ENCODE results near the gene DDX41.

DNA sequence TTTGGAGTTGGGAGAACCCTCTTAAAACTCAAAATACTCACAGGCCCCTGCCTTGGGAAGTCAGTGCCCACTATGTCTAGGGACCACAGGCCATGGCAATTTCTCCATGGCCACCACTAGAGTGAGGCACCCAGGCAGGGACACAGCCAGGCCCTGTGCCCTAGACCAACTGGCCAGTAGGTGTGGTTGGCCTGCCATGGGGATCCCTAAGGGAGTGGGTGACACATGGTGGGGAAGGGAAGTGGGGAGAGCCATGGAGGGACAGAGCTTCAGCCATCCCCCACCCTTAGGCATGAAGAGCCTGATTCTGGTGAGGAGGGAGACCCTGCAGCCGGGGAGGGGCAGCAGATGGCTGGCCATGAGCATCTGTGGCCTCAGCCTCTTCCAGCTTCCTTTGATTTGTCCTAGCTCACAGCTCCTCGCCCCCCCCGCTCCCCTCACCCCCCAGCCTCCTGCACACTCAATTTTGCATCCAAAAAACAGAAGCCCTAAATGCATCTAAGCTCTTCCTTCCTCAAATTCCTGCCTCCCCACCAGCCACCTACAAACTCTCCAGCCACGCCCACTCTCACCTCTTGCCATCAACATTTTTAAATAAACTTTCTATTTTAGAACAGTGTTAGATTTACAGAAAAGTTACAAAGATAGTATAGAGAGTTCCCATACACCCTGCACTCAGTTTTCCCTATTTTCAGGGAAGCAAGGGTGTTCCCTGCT is 41.8 kb downstream of the DDX41 start:
- TF ChIP-seq, protein P1, sequence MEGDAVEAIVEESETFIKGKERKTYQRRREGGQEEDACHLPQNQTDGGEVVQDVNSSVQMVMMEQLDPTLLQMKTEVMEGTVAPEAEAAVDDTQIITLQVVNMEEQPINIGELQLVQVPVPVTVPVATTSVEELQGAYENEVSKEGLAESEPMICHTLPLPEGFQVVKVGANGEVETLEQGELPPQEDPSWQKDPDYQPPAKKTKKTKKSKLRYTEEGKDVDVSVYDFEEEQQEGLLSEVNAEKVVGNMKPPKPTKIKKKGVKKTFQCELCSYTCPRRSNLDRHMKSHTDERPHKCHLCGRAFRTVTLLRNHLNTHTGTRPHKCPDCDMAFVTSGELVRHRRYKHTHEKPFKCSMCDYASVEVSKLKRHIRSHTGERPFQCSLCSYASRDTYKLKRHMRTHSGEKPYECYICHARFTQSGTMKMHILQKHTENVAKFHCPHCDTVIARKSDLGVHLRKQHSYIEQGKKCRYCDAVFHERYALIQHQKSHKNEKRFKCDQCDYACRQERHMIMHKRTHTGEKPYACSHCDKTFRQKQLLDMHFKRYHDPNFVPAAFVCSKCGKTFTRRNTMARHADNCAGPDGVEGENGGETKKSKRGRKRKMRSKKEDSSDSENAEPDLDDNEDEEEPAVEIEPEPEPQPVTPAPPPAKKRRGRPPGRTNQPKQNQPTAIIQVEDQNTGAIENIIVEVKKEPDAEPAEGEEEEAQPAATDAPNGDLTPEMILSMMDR (IDR thresholded peaks at IDR 0.05): no peak
- no peak for TF ChIP-seq EZH2 (IDR thresholded peaks at IDR 0.05; ENCODE audit: borderline replicate concordance, insufficient read depth, low read depth, low read length, poor library complexity, severe bottlenecking)

Data from B cell (primary cell).